K562 (cell line): ENCODE results near the gene ALDH3B2. TPM values are rescaled to one million over a fixed set of nuclear protein-coding genes. Genes with fewer than 3 reads are reported as not detected.
A peak's percentile ranks its signal among the peaks of the same experiment; 100 is the strongest.

Source experiments
- ATAC-seq: fragments of 200-7000 bp; cut with Tn5 transposase; 3 replicates; pipeline ENCODE4 v1.9.1; 2020; ENCODE audit warnings: moderate library complexity
- BruUV-seq: library from RNA; stranded (reverse); fragments of 400-500 nt; replicated peaks from 2 replicates; lab custom pipeline; 2021; lab: Mats Ljungman, UMichigan
- CTCF ChIA-PET: fragments of 300-600 bp; formaldehyde crosslinking; extraction: SDS; loops from one replicate; lab custom pipeline; 2021; ENCODE audit warnings: low intra/inter-chr PET ratio; lab: Yijun Ruan, JAX
- POLR2A ChIA-PET: fragments of 300-600, 350-650 bp; sonication (Branson Sonifier 250); formaldehyde crosslinking; extraction: SDS; loops from one replicate; lab custom pipeline; 2021; ENCODE audit warnings: antibody characterized with exemption, inconsistent platforms; lab: Yijun Ruan, JAX
- DNase-seq, 4 experiments: peaks; one replicate each; pipeline versions ENCODE4 v3.0.0 to v3.0.0-alpha.2; 2011 to 2018; ENCODE audit warnings: low spot score in 3 of 4, mixed read lengths in 3 of 4; ENCODE audit errors: extremely low read depth in 1 of 4
- FAIRE-seq: peaks from 2 replicates; lab custom pipeline; 2011; peaks lifted over from hg19 to GRCh38; lab: Jason Lieb, UNC
- H2AFZ ChIP-seq: 2 replicates; pipeline ENCODE4 v1.6.0; 2011; ENCODE audit warnings: low read depth, low read length, control low read depth, inconsistent platforms
- H3K27ac ChIP-seq: fragments of 200-600 bp; 3 replicates; pipeline ENCODE4 v1.8.0; 2011; ENCODE audit warnings: low read depth, mild to moderate bottlenecking, control low read depth, inconsistent platforms, low read length, moderate library complexity, mixed read lengths; ENCODE audit errors: extremely low read depth
- H3K27me3 ChIP-seq, 2 experiments: fragments of 300-600 bp in 1 of 2; 2 replicates in 1 of 2; 3 replicates in 1 of 2; pipeline versions ENCODE4 v1.6.0 to v1.8.0; 2011; ENCODE audit warnings: inconsistent platforms in 2 of 2, low read length in 2 of 2, mild to moderate bottlenecking in 1 of 2, mixed read lengths in 1 of 2, moderate library complexity in 1 of 2; ENCODE audit not compliant: control insufficient read depth in 2 of 2, insufficient read depth in 2 of 2
- H3K36me3 ChIP-seq: fragments of 300-600 bp; 3 replicates; pipeline ENCODE4 v1.8.0; 2011; ENCODE audit warnings: mild to moderate bottlenecking, low read length, inconsistent platforms; ENCODE audit not compliant: control insufficient read depth, insufficient read depth
- H3K4me1 ChIP-seq, 2 experiments: fragments of 200-600 bp in 1 of 2; replicated peaks in 1 of 2; 2 replicates in 1 of 2; 3 replicates in 1 of 2; pipeline versions ENCODE4 v1.5.1 to v1.8.0; 2011; ENCODE audit warnings: inconsistent platforms in 2 of 2, low read length in 2 of 2, mild to moderate bottlenecking in 1 of 2, mixed read lengths in 1 of 2, moderate library complexity in 1 of 2; ENCODE audit not compliant: control insufficient read depth in 2 of 2, insufficient read depth in 2 of 2
- H3K4me2 ChIP-seq: 2 replicates; pipeline ENCODE4 v1.6.1; 2011; ENCODE audit warnings: low read length, control low read depth, inconsistent platforms, mixed read lengths; ENCODE audit not compliant: insufficient read depth
- H3K4me3 ChIP-seq: fragments of 200-600 bp; sonication (generic), shearing (Covaris generic); 2 replicates; pipeline ENCODE4 v1.5.1; 2016; ENCODE audit warnings: control low read depth, inconsistent platforms
- H3K79me2 ChIP-seq: fragments of 200-600 bp; 3 replicates; pipeline ENCODE4 v1.8.0; 2011; ENCODE audit warnings: low read length, inconsistent platforms; ENCODE audit not compliant: control insufficient read depth, insufficient read depth
- H3K9ac ChIP-seq, 2 experiments: 2 replicates each; pipeline versions ENCODE4 v1.6.0 to v1.6.1; 2011; ENCODE audit warnings: low read depth in 2 of 2, low read length in 2 of 2, control low read depth in 1 of 2, inconsistent platforms in 1 of 2, mild to moderate bottlenecking in 1 of 2, mixed read lengths in 1 of 2; ENCODE audit not compliant: insufficient read depth in 1 of 2
- H3K9me1 ChIP-seq: one replicate; pipeline ENCODE4 v1.6.0; 2011; ENCODE audit warnings: inconsistent platforms, mild to moderate bottlenecking, low read length, moderate library complexity; ENCODE audit not compliant: control insufficient read depth, insufficient read depth
- H3K9me3 ChIP-seq: replicated peaks from 2 replicates; pipeline ENCODE4 v1.5.1; 2011; ENCODE audit warnings: low read depth, low read length, inconsistent platforms; ENCODE audit not compliant: control insufficient read depth, insufficient read depth
- H4K20me1 ChIP-seq: replicated peaks from 2 replicates; pipeline ENCODE4 v1.6.1; 2011; ENCODE audit warnings: low read length, inconsistent platforms, mixed read lengths; ENCODE audit not compliant: control insufficient read depth, insufficient read depth
- CBX1 ChIP-seq: sonication (generic); IDR thresholded peaks from 2 replicates; pipeline ENCODE4 v1.6.1; 2016; ENCODE audit warnings: antibody characterized with exemption, low read depth, mild to moderate bottlenecking
- CHD4 ChIP-seq: fragments of 200-600 bp; sonication (generic); IDR thresholded peaks from 3 replicates; pipeline ENCODE4 v1.6.1; 2012; ENCODE audit warnings: low read depth, mild to moderate bottlenecking, mixed read lengths, low read length, inconsistent platforms; ENCODE audit not compliant: insufficient read depth, insufficient replicate concordance, poor library complexity, severe bottlenecking
- DMBX1 ChIP-seq: fragments of 250-450 bp; sonication (Bioruptor Pico); IDR thresholded peaks from 2 replicates; pipeline ENCODE4 v1.8.0; 2022; ENCODE audit warnings: inconsistent platforms, mild to moderate bottlenecking, moderate library complexity, borderline replicate concordance
- FOXM1 ChIP-seq, 2 experiments: fragments of 450-650 bp in 1 of 2; sonication (generic) in 1 of 2; formaldehyde crosslinking in 1 of 2; IDR thresholded peaks; 2 replicates each; pipeline versions ENCODE4 v1.6.1 to v1.9.0; 2017 to 2022; ENCODE audit warnings: low read depth in 2 of 2, mild to moderate bottlenecking in 2 of 2, missing genetic modification reagents in 1 of 2, moderate library complexity in 1 of 2
- HNRNPUL1 ChIP-seq: fragments of 200-400 bp; formaldehyde crosslinking; IDR thresholded peaks from 2 replicates; pipeline ENCODE4 v1.6.1; 2017; ENCODE audit warnings: low read length
- PHB2 ChIP-seq: fragments of 450-650 bp; IDR thresholded peaks from 2 replicates; pipeline ENCODE4 v1.6.1; 2017; ENCODE audit warnings: low read depth
- PML ChIP-seq: IDR thresholded peaks from 2 replicates; pipeline ENCODE4 v1.6.1; 2012; ENCODE audit warnings: low read length, inconsistent platforms
- RBM25 ChIP-seq: fragments of 200-400 bp; formaldehyde crosslinking; IDR thresholded peaks from 2 replicates; pipeline ENCODE4 v1.6.1; 2018; ENCODE audit warnings: low read length, low read depth, moderate library complexity; ENCODE audit not compliant: severe bottlenecking
- RUNX1 ChIP-seq: sonication (generic); IDR thresholded peaks from 2 replicates; pipeline ENCODE4 v1.6.1; 2016; ENCODE audit warnings: antibody characterized with exemption, low read depth
- TSC22D4 ChIP-seq: fragments of 450-650 bp; IDR thresholded peaks from 2 replicates; pipeline ENCODE4 v1.6.1; 2016; ENCODE audit warnings: missing genetic modification characterization, missing biosample characterization, control low read depth
- USF1 ChIP-seq: sonication (generic); formaldehyde crosslinking; IDR thresholded peaks from 2 replicates; pipeline ENCODE4 v1.9.0; 2022; ENCODE audit warnings: mild to moderate bottlenecking, missing genetic modification reagents
- ZNF445 ChIP-seq: fragments of 250-450 bp; sonication (Bioruptor Pico); IDR thresholded peaks from 2 replicates; pipeline ENCODE4 v1.4.0; 2020; ENCODE audit warnings: low read depth, mild to moderate bottlenecking, moderate library complexity
- WGBS: fragments of 100-300 bp; shearing (Covaris generic); methylation state at CpG from one replicate; pipeline ENCODE4 v1.1.6; 2016; ENCODE audit warnings: low coverage, mixed read lengths; ENCODE audit not compliant: insufficient coverage; ENCODE audit errors: missing lambda C conversion rate; 5-methylcytosine and 5-hydroxymethylcytosine counted together
- in situ Hi-C: fragments of 300-500 bp; cut with MboI; formaldehyde crosslinking; loops from 4 replicates; pipeline ENCODE4 v1.15.0; 2018; ENCODE audit warnings: inconsistent platforms, mixed read lengths
- intact Hi-C: fragments of 100-400 bp; cut with micrococcal nuclease; formaldehyde crosslinking; loops from 2 replicates; pipeline ENCODE4 v1.14.2; 2022
- polyA plus RNA-seq, 8 experiments: library from polyadenylated mRNA; depleted of rRNA in 4 of 8; stranded (reverse) in 5 of 8; unstranded in 3 of 8; fragments of >200 nt; fragmentation: Nextera tagmentation in 2 of 8; fragmentation: Illumina TruSeq in 1 of 8; extraction: Ambion mirVana in 2 of 8; extraction: Trizol in 1 of 8; gene quantifications; 2 replicates each; pipeline versions ENCODE4 v1.2.1 to v1.2.3, GENCODE V29; 2011 to 2014; ENCODE audit warnings: inconsistent platforms in 1 of 8, missing spikeins in 1 of 8
- total RNA-seq, 7 experiments: library from RNA; depleted of rRNA in 6 of 7; stranded (reverse); fragments of >200 nt in 6 of 7; fragmentation: Illumina TruSeq in 2 of 7; extraction: Trizol in 2 of 7; gene quantifications; 2 replicates each; pipeline versions ENCODE4 v1.2.1 to v1.2.3, GENCODE V29; 2011 to 2021; ENCODE audit warnings: low replicate concordance in 1 of 7

ALDH3B2 gene
- total and polyA plus RNA-seq, 9 of the 15 experiments (the other 6 are each of a cell fraction or from before 2014, with no cell fraction given), result not detected

GRCh38 chr11:67632175-67632981 lies 42.0 kb downstream of the ALDH3B2 start (continued):
- TF ChIP-seq USF1 (CRISPR knock-in tag) (peak; percentile 35; the same call in 1 of the 2 replicates), PHB2 (no peak), DMBX1 (CRISPR knock-in tag) (no peak), CBX1 (peak; percentile 88; the same call in 1 of the 2 replicates), RBM25 (peak; percentile 93)

GRCh38 chr11:67631853-67632174 lies 42.6 kb downstream of the ALDH3B2 start:
- Histone ChIP-seq H2AFZ (no peak overlapping the region), H4K20me1 (no peaks in the 10 kb centered on the region), H3K79me2 (no peaks in the 10 kb centered on the region), H3K4me3 (no peak overlapping the region), H3K27ac (no peak overlapping the region), H3K27me3 (no peaks in the 10 kb centered on the region), H3K4me1 (peaks cover 10 to 72% of the 10 kb centered on the region in 2 experiments), H3K4me2 (no peak overlapping the region), H3K9ac (peak overlapping the region in 1 of 2 experiments; percentile 70; a peak in 2 of 4 replicates), H3K9me1 (no peaks in the 10 kb centered on the region), H3K9me3 (no peaks in the 10 kb centered on the region), H3K36me3 (peaks cover 15% of the 10 kb centered on the region; the same call in 1 of the 3 replicates)
- WGBS, result 92% methylated on average over 2 of the region's 2 CpGs
- in situ Hi-C loops (no loop called here), intact Hi-C loops (loop anchor here (5.0 kb wide), 1 partner anchor 65 kb away; no protein-coding TSS in a partner anchor)
- ATAC-seq, result no peak
- CTCF ChIA-PET, result no interaction called here
- DNase-seq, result no peak
- TF ChIP-seq CHD4 (no peak), PML (no peak), ZNF445 (CRISPR knock-in tag) (no peak), FOXM1 (IDR thresholded peaks at IDR 0.05; ENCODE audit: low read depth) (no peak), FOXM1 (CRISPR knock-in tag; IDR thresholded peaks at IDR 0.05; ENCODE audit: low read depth) (no peak), TSC22D4 (no peak), RUNX1 (no peak), HNRNPUL1 (no peak)
- POLR2A ChIA-PET, result interaction anchor here (0.6 to 1.1 kb wide), 4 partner anchors 20 to 45 kb away, joined by 3 to 4 read pairs (median 3); no protein-coding TSS in a partner anchor
- FAIRE-seq, result no peak
- BruUV-seq, result no TSS peak
